GM23338 (cell line): ENCODE measurements around the gene UBXN1.

Experiments
- CTCF ChIP-seq, 2 experiments: fragments of 200-600 bp in 1 of 2; sonication (generic) in 1 of 2; conservative IDR thresholded peaks; 2 replicates each; pipeline versions ENCODE4 v1.5.1 to v1.6.1; 2016 to 2017; ENCODE audit warnings: antibody characterized with exemption in 2 of 2, low read depth in 2 of 2, mild to moderate bottlenecking in 2 of 2, moderate library complexity in 1 of 2
- EZH2 ChIP-seq: fragments of 200-600 bp; sonication (generic); IDR thresholded peaks from one replicate; pipeline ENCODE4 v1.8.0; 2017; ENCODE audit warnings: antibody characterized with exemption, mild to moderate bottlenecking, low read depth; ENCODE audit not compliant: unreplicated experiment
- EZH2phosphoT487 ChIP-seq: fragments of 200-600 bp; sonication (generic); IDR thresholded peaks from one replicate; pipeline ENCODE4 v1.8.1; 2018; ENCODE audit warnings: antibody characterized with exemption; ENCODE audit not compliant: unreplicated experiment

- TF ChIP-seq EZH2phosphoT487: no peak
- no peak for TF ChIP-seq EZH2
- no peak for TF ChIP-seq CTCF (conservative IDR thresholded peaks at IDR 0.05; ENCODE audit: low read depth in 2 of 2)
Measured at GRCh38 chr11:62648185-62648966, 30.5 kb downstream of the UBXN1 start.
